Measurements from ENCODE around the gene BOK. TPM values are rescaled to one million over a fixed set of nuclear protein-coding genes. Genes with fewer than 3 reads are reported as not detected.

The BOK gene
- total RNA-seq, 1 donor from 2014 or later: 56.4 TPM

DNA sequence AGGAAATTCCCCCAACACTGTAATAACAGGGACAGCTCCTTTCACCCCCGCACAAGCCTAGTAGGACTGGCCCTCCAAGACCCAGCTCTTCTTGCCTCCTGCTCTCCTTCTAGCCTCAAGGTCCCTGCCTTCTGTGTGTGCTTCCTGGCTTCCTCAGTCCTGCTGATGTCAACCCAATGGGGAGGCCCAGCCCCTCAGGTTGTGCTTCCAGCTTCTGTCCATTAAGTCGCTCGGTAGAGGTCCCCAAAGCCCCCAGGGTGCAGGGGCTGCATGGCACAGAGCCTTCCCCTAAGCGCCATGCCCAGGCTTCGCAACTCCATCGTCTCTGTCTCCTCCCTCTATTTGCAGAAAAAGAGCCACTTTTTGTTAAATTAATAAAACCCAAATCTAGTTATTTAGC is 39.0 kb downstream of the BOK start:
- ATAC-seq (no peak), DNase-seq (peak; percentile 37)
- Histone ChIP-seq H3K27ac (no peak overlapping the region), H3K4me3 (no peak overlapping the region), H3K36me3 (peaks cover 73% of the 10 kb centered on the region), H3K27me3 (no peaks in the 10 kb centered on the region), H3K9me3 (no peaks in the 10 kb centered on the region), H3K4me1 (no peaks in the 10 kb centered on the region)
- intact Hi-C loops (cut with DNase I): no loop called here
- TF ChIP-seq, protein P1, sequence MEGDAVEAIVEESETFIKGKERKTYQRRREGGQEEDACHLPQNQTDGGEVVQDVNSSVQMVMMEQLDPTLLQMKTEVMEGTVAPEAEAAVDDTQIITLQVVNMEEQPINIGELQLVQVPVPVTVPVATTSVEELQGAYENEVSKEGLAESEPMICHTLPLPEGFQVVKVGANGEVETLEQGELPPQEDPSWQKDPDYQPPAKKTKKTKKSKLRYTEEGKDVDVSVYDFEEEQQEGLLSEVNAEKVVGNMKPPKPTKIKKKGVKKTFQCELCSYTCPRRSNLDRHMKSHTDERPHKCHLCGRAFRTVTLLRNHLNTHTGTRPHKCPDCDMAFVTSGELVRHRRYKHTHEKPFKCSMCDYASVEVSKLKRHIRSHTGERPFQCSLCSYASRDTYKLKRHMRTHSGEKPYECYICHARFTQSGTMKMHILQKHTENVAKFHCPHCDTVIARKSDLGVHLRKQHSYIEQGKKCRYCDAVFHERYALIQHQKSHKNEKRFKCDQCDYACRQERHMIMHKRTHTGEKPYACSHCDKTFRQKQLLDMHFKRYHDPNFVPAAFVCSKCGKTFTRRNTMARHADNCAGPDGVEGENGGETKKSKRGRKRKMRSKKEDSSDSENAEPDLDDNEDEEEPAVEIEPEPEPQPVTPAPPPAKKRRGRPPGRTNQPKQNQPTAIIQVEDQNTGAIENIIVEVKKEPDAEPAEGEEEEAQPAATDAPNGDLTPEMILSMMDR (IDR thresholded peaks at IDR 0.05): no peak

DNA sequence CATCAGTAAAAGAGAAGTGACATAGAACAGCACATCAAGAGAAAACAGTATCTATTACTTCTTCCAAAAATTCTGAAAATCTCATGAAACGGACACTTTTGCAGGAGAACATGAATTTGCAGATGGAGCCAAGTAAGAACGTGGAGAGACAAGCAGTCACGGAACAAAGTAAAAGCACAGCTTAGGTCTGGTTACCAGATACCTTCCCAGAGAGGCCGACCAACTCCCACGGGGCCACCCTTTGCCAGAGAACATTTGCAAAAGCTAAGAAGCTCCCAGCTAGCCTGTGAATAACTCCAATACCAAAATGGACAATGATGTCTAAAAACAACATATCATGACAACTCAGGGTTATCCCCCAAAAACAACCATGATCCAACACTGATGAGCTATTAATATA is 39.5 kb downstream of the BOK start:
- DNase-seq (peak; percentile 15), ATAC-seq (no peak)
- Histone ChIP-seq H3K4me3 (no peak overlapping the region), H3K4me1 (no peaks in the 10 kb centered on the region), H3K27me3 (no peaks in the 10 kb centered on the region), H3K9me3 (no peaks in the 10 kb centered on the region), H3K36me3 (peaks cover 77% of the 10 kb centered on the region), H3K27ac (no peak overlapping the region)
- TF ChIP-seq, protein P1 (IDR thresholded peaks at IDR 0.05): no peak
- intact Hi-C loops (cut with DNase I): no loop called here

DNA sequence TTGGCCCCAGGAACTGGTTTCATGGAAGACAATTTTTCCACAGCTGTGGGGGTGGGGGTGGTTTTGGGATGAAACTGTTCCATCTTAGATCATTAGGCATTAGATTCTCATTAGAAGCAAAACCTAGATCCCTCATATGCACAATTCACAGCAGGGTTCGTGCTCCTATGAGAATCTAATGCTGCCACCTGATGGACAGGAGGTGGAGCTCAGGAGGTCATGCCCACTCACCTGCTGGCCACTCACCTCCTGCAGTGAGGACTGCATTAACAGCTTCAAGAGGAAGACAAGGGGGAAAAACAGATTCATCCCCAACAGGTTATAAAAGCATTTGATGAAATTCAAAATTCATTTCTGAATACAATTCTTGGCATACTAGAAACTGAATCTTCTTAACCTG is 39.9 kb downstream of the BOK start:
- Histone ChIP-seq H3K27me3 (no peaks in the 10 kb centered on the region), H3K9me3 (no peaks in the 10 kb centered on the region), H3K36me3 (peaks cover 73% of the 10 kb centered on the region), H3K4me3 (no peak overlapping the region), H3K4me1 (no peaks in the 10 kb centered on the region), H3K27ac (no peak overlapping the region)
- DNase-seq: peak; percentile 61
- TF ChIP-seq, protein P1 (IDR thresholded peaks at IDR 0.05): peak; percentile 37
- ATAC-seq: peak; percentile 84
- intact Hi-C loops (cut with DNase I): no loop called here

DNA sequence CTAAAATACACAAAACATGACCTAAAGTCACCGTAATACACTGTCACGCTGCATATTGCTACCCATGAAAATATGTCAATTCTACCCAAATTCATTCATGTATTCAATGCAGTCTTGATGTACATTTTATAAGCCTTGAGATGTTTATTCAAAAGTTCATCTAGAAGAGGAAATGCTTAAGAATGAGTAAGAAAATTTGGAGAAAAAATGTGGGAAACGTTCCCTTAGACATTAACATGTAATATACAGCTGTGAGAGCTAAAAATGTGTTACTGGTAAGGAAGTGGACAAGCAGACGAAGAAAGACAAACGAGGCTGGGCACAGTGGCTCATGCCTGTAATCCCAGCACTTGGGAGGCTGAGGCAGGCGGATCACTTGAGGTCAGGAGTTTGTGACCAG is 41.1 kb downstream of the BOK start:
- H3K9me3 ChIP-seq: no peaks in the 10 kb centered on the region
- H3K27ac ChIP-seq: no peak overlapping the region
- DNase-seq: no peak
- ATAC-seq: no peak
- H3K4me1 ChIP-seq: no peaks in the 10 kb centered on the region
- peaks cover 66% of the 10 kb centered on the region for H3K36me3 ChIP-seq
- no peaks in the 10 kb centered on the region for H3K27me3 ChIP-seq
- TF ChIP-seq, protein P1 (IDR thresholded peaks at IDR 0.05): no peak
- H3K4me3 ChIP-seq: no peak overlapping the region
- intact Hi-C loops (cut with DNase I): no loop called here

DNA sequence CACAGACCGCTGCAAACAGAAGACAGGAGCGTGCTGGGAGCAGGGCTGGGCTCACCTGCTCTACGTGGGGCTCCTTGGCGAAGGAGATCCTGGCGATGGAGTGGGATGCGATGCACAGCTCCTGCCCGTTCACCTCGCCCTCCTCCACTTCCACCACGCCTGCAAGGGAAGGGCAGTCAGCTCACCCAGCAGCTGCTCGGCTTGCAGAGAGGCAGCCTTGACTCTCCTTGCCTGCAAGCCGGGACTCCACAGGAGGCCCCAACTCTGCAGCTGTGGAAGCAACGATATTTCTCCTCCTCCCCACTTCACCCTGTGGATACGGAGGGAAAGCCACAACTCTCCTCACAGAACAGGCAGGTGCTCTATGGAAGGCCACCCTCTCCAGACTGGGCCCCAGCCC is 43.3 kb downstream of the BOK start:
- no peak for ATAC-seq
- Histone ChIP-seq H3K27me3 (no peaks in the 10 kb centered on the region), H3K36me3 (peaks cover 70% of the 10 kb centered on the region), H3K9me3 (no peaks in the 10 kb centered on the region), H3K4me3 (no peak overlapping the region), H3K27ac (no peak overlapping the region), H3K4me1 (no peaks in the 10 kb centered on the region)
- TF ChIP-seq, protein P1 (IDR thresholded peaks at IDR 0.05): no peak
- no peak for DNase-seq
- intact Hi-C loops (cut with DNase I): no loop called here

DNA sequence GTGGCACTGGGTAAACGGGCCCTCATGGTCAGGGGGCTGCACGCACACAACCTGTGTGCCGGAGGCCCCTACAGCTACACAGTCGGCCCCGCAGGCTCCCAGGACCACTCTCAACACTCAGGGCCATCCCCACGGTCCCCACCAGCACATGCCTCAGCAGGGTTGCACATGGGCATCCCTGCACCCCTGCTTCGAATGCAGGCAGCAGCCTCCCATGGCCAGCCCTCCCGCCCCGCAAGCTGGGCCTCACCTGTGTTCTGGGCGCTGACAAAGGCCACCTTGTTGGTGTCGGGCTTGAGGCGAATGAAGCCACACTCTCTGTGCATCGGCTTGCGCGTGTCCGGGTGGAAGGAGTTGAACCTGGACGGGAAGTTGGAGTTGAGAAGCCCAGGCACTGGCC is 44.2 kb downstream of the BOK start:
- peaks cover 64% of the 10 kb centered on the region for H3K36me3 ChIP-seq
- no peaks in the 10 kb centered on the region for H3K27me3 ChIP-seq
- no peaks in the 10 kb centered on the region for H3K4me1 ChIP-seq
- TF ChIP-seq, protein P1 (IDR thresholded peaks at IDR 0.05): no peak
- H3K9me3 ChIP-seq: no peaks in the 10 kb centered on the region
- H3K4me3 ChIP-seq: no peak overlapping the region
- ATAC-seq: no peak
- peak; percentile 56 for DNase-seq
- intact Hi-C loops (cut with DNase I): no loop called here
- H3K27ac ChIP-seq: no peak overlapping the region

Data from upper lobe of right lung (tissue), 1 donor.